Fibroblast of gingiva (primary cell): Measurements from ENCODE around the gene CHCHD5.

Source experiments
- DNase-seq: peaks from one replicate; pipeline ENCODE4 v3.0.0-alpha.2; 2011; ENCODE audit warnings: low read depth

Gene CHCHD5

GRCh38 chr2:112625474-112626114, 41.2 kb downstream of the CHCHD5 start:
- DNase-seq: no peak

- peak; percentile 60 for DNase-seq
Observed at GRCh38 chr2:112626604-112627059, 42.2 kb downstream of the CHCHD5 start.

GRCh38 chr2:112627060-112628040, 42.9 kb downstream of the CHCHD5 start:
- DNase-seq: peak; percentile 89

GRCh38 chr2:112629224-112629623, 44.8 kb downstream of the CHCHD5 start:
- DNase-seq: no peak

GRCh38 chr2:112629823-112630222, 45.4 kb downstream of the CHCHD5 start:
- DNase-seq: no peak

GRCh38 chr2:112630268-112630667, 45.9 kb downstream of the CHCHD5 start:
- no peak for DNase-seq

- DNase-seq: no peak
Observed at GRCh38 chr2:112633708-112634107, 49.3 kb downstream of the CHCHD5 start.

GRCh38 chr2:112634153-112634873, 49.9 kb downstream of the CHCHD5 start:
- no peak for DNase-seq

GRCh38 chr2:112634874-112635157, 50.4 kb downstream of the CHCHD5 start:
- DNase-seq: no peak

- DNase-seq: no peak
Observed at GRCh38 chr2:112636605-112637288, 52.3 kb downstream of the CHCHD5 start.

GRCh38 chr2:112637289-112637660, 52.9 kb downstream of the CHCHD5 start:
- no peak for DNase-seq
